SK-N-SH (cell line): Measurements from ENCODE around the gene SDK1. TPM values are rescaled to one million over a fixed set of nuclear protein-coding genes. Genes with fewer than 3 reads are reported as not detected.

Experiments used
- CTCF ChIA-PET: fragments of 300-600, 350-600 bp; formaldehyde crosslinking; extraction: SDS; loops from one replicate; lab custom pipeline; 2021; lab: Yijun Ruan, JAX
- POLR2A ChIA-PET: fragments of 350-600 bp; sonication (Branson Sonifier 250); formaldehyde crosslinking; extraction: SDS; loops from one replicate; lab custom pipeline; 2020; ENCODE audit warnings: antibody characterized with exemption, inconsistent platforms; lab: Yijun Ruan, JAX
- DNase-seq: peaks from one replicate; pipeline ENCODE4 v3.0.0; 2012
- H2AFZ ChIP-seq: fragments of 200-600 bp; sonication (generic); 2 replicates; pipeline ENCODE4 v1.8.1; 2016; ENCODE audit warnings: antibody characterized with exemption, mild to moderate bottlenecking, low read depth
- H3F3A ChIP-seq: fragments of 200-600 bp; sonication (generic); replicated peaks from 2 replicates; pipeline ENCODE3; 2016; ENCODE audit warnings: antibody characterized with exemption, mild to moderate bottlenecking; ENCODE audit not compliant: insufficient read depth
- H3K27ac ChIP-seq, 2 experiments: fragments of 200-500 bp in 1 of 2; fragments of 200-600 bp in 1 of 2; sonication (Bioruptor generic) in 1 of 2; sonication (generic), shearing (Covaris generic) in 1 of 2; 2 replicates each; pipeline versions ENCODE4 v1.5.1 to v1.6.1; 2014 to 2016; ENCODE audit warnings: low read depth in 2 of 2, inconsistent platforms in 1 of 2, low read length in 1 of 2, mild to moderate bottlenecking in 1 of 2, mixed read lengths in 1 of 2
- H3K27me3 ChIP-seq: fragments of 200-600 bp; sonication (generic), shearing (Covaris generic); 2 replicates; pipeline ENCODE4 v1.6.1; 2016; ENCODE audit warnings: mixed run types; ENCODE audit not compliant: insufficient read depth
- H3K36me3 ChIP-seq, 2 experiments: fragments of 200-500 bp in 1 of 2; fragments of 200-600 bp in 1 of 2; sonication (Bioruptor generic) in 1 of 2; sonication (generic) in 1 of 2; replicated peaks in 1 of 2; 2 replicates each; pipeline versions ENCODE3 to v1.5.1; 2014 to 2016; ENCODE audit warnings: low read length in 1 of 2, mild to moderate bottlenecking in 1 of 2; ENCODE audit not compliant: insufficient read depth in 2 of 2, control insufficient read depth in 1 of 2
- H3K4me1 ChIP-seq, 2 experiments: fragments of 200-500 bp in 1 of 2; fragments of 200-600 bp in 1 of 2; sonication (Bioruptor generic) in 1 of 2; sonication (generic), shearing (Covaris generic) in 1 of 2; 2 replicates each; pipeline versions ENCODE4 v1.5.1 to v1.6.1; 2014 to 2016; ENCODE audit warnings: low read depth in 1 of 2, low read length in 1 of 2, mixed run types in 1 of 2; ENCODE audit not compliant: insufficient read depth in 2 of 2, control insufficient read depth in 1 of 2
- H3K4me2 ChIP-seq: fragments of 200-600 bp; sonication (generic), shearing (Covaris generic); 2 replicates; pipeline ENCODE4 v1.6.1; 2017; ENCODE audit warnings: mixed run types
- H3K4me3 ChIP-seq, 2 experiments: fragments of 200-500 bp in 1 of 2; fragments of 200-600 bp in 1 of 2; sonication (Bioruptor generic) in 1 of 2; sonication (generic), shearing (Covaris generic) in 1 of 2; 2 replicates each; pipeline versions ENCODE4 v1.5.1 to v1.8.1; 2014 to 2016; ENCODE audit warnings: low read depth in 2 of 2, inconsistent platforms in 1 of 2, low read length in 1 of 2, mild to moderate bottlenecking in 1 of 2, mixed read lengths in 1 of 2, moderate library complexity in 1 of 2
- H3K79me2 ChIP-seq: fragments of 200-600 bp; sonication (generic); 2 replicates; pipeline ENCODE4 v1.8.1; 2017; ENCODE audit warnings: mild to moderate bottlenecking; ENCODE audit not compliant: insufficient read depth
- H3K9ac ChIP-seq: fragments of 200-600 bp; sonication (generic); 2 replicates; pipeline ENCODE4 v1.6.1; 2017; ENCODE audit warnings: mixed run types
- H3K9me2 ChIP-seq: fragments of 200-600 bp; sonication (generic); 2 replicates; pipeline ENCODE4 v1.6.1; 2017; ENCODE audit warnings: mixed run types
- H3K9me3 ChIP-seq: fragments of 200-600 bp; sonication (generic); 2 replicates; pipeline ENCODE4 v1.6.1; 2017; ENCODE audit warnings: mixed run types, mild to moderate bottlenecking, moderate library complexity
- H4K20me1 ChIP-seq: fragments of 200-600 bp; sonication (generic); 2 replicates; pipeline ENCODE4 v1.6.1; 2017; ENCODE audit warnings: mild to moderate bottlenecking, mixed run types; ENCODE audit not compliant: insufficient read depth
- CTCF ChIP-seq: fragments of 200-600 bp; sonication (generic); IDR thresholded peaks from 2 replicates; pipeline ENCODE4 v1.6.1; 2017; ENCODE audit warnings: antibody characterized with exemption, mild to moderate bottlenecking, moderate library complexity
- ELF1 ChIP-seq: IDR thresholded peaks from 2 replicates; pipeline ENCODE4 v1.4.0; 2012
- EP300 ChIP-seq, 2 experiments: IDR thresholded peaks; 2 replicates each; pipeline versions ENCODE4 v1.4.0 to v1.6.1; 2012; ENCODE audit warnings: borderline replicate concordance in 1 of 2, low read depth in 1 of 2, low read length in 1 of 2
- FOXJ3 ChIP-seq: sonication (generic); formaldehyde crosslinking; IDR thresholded peaks from 2 replicates; pipeline ENCODE4 v1.5.1; 2020; ENCODE audit warnings: mild to moderate bottlenecking, missing genetic modification reagents
- FOXM1 ChIP-seq: IDR thresholded peaks from 2 replicates; pipeline ENCODE4 v1.4.0; 2012; ENCODE audit warnings: low read depth, mild to moderate bottlenecking
- GATA2 ChIP-seq: sonication (generic); formaldehyde crosslinking; IDR thresholded peaks from 2 replicates; pipeline ENCODE4 v1.5.0; 2020; ENCODE audit warnings: mild to moderate bottlenecking, missing genetic modification reagents
- MEF2A ChIP-seq: IDR thresholded peaks from 2 replicates; pipeline ENCODE4 v1.4.0; 2012; ENCODE audit warnings: low read depth, borderline replicate concordance
- NFIC ChIP-seq: IDR thresholded peaks from 2 replicates; pipeline ENCODE4 v1.4.0; 2012; ENCODE audit warnings: borderline replicate concordance
- PBX3 ChIP-seq: IDR thresholded peaks from 2 replicates; pipeline ENCODE4; 2012
- RAD21 ChIP-seq: IDR thresholded peaks from 2 replicates; pipeline ENCODE4 v1.6.1; 2012; ENCODE audit warnings: mild to moderate bottlenecking, low read length
- RFX5 ChIP-seq: IDR thresholded peaks from 2 replicates; pipeline ENCODE4 v1.6.1; 2012; ENCODE audit warnings: mild to moderate bottlenecking, improper control_type of control experiment, low read length
- SIN3A ChIP-seq: IDR thresholded peaks from 2 replicates; pipeline ENCODE4 v1.6.1; 2012; ENCODE audit warnings: low read depth, mild to moderate bottlenecking, low read length, moderate library complexity, borderline replicate concordance
- TAF1 ChIP-seq: IDR thresholded peaks from 2 replicates; pipeline ENCODE4 v1.6.1; 2012; ENCODE audit warnings: low read depth, mild to moderate bottlenecking, low read length, moderate library complexity, borderline replicate concordance
- TCF12 ChIP-seq: IDR thresholded peaks from 2 replicates; pipeline ENCODE4 v1.4.0; 2012
- TEAD4 ChIP-seq: IDR thresholded peaks from 2 replicates; pipeline ENCODE4 v1.4.0; 2012; ENCODE audit warnings: mild to moderate bottlenecking, borderline replicate concordance; ENCODE audit not compliant: insufficient read depth
- USF2 ChIP-seq: fragments of 150-350 bp; IDR thresholded peaks from 2 replicates; pipeline ENCODE4 v1.6.1; 2017; ENCODE audit warnings: antibody characterized with exemption, low read length, low read depth, borderline replicate concordance
- YY1 ChIP-seq: IDR thresholded peaks from 2 replicates; pipeline ENCODE4 v1.4.0; 2012; ENCODE audit warnings: low read depth, mild to moderate bottlenecking
- WGBS: methylation state at CpG from one replicate; pipeline ENCODE4 v1.1.6; 2017; ENCODE audit warnings: low lambda C conversion rate; 5-methylcytosine and 5-hydroxymethylcytosine counted together
- polyA plus RNA-seq, 3 experiments: library from polyadenylated mRNA; depleted of rRNA; stranded (reverse); fragments of >200 nt; gene quantifications; 2 replicates each; pipeline ENCODE4 v1.2.3, GENCODE V29; 2012
- TF ChIP-seq, protein P1 (sequence below): IDR thresholded peaks from 2 replicates; pipeline ENCODE4 v1.4.0; 2012; ENCODE audit warnings: low read depth, borderline replicate concordance

SDK1 gene
- polyA plus RNA-seq, 1 of the 3 experiments (the other 2 are of a cell fraction): 1.2 TPM

DNA sequence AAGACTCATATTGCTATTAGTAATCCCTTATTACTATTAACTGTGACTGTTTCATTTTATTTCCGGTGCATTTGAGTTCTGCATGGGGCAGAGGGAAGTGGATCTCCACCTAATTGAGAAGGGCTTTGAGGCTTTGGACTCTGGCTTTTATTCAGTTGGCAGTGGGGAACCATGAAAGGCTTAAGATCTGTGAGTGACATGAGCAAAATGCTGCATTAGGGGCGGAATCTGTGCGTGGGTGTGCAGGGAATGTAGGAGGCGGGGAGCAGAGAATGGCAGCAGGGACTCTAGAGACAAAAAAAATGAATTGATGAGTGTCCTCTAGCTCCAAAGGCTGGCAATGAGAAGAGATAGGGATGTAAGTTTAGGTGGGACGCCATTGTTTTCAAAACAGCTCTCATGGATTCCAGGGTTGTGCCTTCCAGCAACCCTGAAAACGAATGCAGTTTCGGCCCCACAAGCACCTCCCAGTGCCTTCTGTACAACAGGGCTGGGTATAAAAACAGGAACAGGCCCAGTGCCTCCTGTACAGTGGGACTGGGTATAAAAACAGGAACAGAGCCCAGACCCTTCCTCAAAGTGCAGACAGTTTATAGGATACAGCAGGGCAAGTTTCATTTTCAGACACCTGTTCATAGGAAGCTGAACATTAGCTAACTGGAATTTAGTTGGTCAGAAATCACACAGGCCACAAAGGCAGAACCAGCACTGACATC is 717.7 kb downstream of the SDK1 start:
- Histone ChIP-seq H3K79me2 (no peaks in the 10 kb centered on the region), H3K4me3 (no peak overlapping the region; a peak in 1 of 4 replicates), H3K27ac (no peak overlapping the region), H3K27me3 (no peaks in the 10 kb centered on the region), H3K4me2 (no peak overlapping the region), H3K36me3 (no peaks in the 10 kb centered on the region), H3K9ac (no peak overlapping the region), H3K4me1 (peaks cover 0 to 7% of the 10 kb centered on the region in 2 experiments; a peak in 1 of 4 replicates), H2AFZ (no peak overlapping the region), H3F3A (no peaks in the 10 kb centered on the region), H3K9me3 (no peaks in the 10 kb centered on the region), H4K20me1 (no peaks in the 10 kb centered on the region), H3K9me2 (no peaks in the 10 kb centered on the region)
- 43% methylated on average over 7 of the region's 7 CpGs for WGBS
- ChIA-PET CTCF (no interaction called here), POLR2A (no interaction called here)
- DNase-seq: no peak
- TF ChIP-seq PBX3 (no peak), NFIC (no peak), TAF1 (no peak), GATA2 (CRISPR knock-in tag) (no peak)
- TF ChIP-seq, protein P1, sequence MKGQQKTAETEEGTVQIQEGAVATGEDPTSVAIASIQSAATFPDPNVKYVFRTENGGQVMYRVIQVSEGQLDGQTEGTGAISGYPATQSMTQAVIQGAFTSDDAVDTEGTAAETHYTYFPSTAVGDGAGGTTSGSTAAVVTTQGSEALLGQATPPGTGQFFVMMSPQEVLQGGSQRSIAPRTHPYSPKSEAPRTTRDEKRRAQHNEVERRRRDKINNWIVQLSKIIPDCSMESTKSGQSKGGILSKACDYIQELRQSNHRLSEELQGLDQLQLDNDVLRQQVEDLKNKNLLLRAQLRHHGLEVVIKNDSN: no peak

- H2AFZ ChIP-seq: no peak overlapping the region
- no peak overlapping the region for H3K4me3 ChIP-seq
- no peaks in the 10 kb centered on the region for H3K9me3 ChIP-seq
- 61% methylated on average over 9 of the region's 11 CpGs for WGBS
- H3K36me3 ChIP-seq: no peaks in the 10 kb centered on the region
- no peak for DNase-seq
- POLR2A ChIA-PET: no interaction called here
- no peaks in the 10 kb centered on the region for H3K27me3 ChIP-seq
- no peaks in the 10 kb centered on the region for H3K79me2 ChIP-seq
- no peak overlapping the region for H3K4me2 ChIP-seq
- H3K27ac ChIP-seq: no peak overlapping the region
- no peak overlapping the region for H3K9ac ChIP-seq
- CTCF ChIA-PET: no interaction called here
- TF ChIP-seq MEF2A: no peak
- no peak for TF ChIP-seq TCF12
- TF ChIP-seq USF2: no peak
- TF ChIP-seq SIN3A: no peak
- TF ChIP-seq CTCF: no peak
- no peak for TF ChIP-seq GATA2 (CRISPR knock-in tag)
- TF ChIP-seq RAD21: no peak
- TF ChIP-seq FOXJ3 (CRISPR knock-in tag): no peak
- TF ChIP-seq ELF1: no peak
- TF ChIP-seq EP300 (IDR thresholded peaks at IDR 0.05; ENCODE audit: borderline replicate concordance in 1 of 2, low read depth in 1 of 2, low read length in 1 of 2): no peak
- TF ChIP-seq YY1: no peak
- no peak for TF ChIP-seq RFX5
- no peak for TF ChIP-seq PBX3
- no peak for TF ChIP-seq TEAD4
- TF ChIP-seq FOXM1: no peak
- H3K4me1 ChIP-seq: no peaks in the 10 kb centered on the region; a peak in 1 of 4 replicates
- H3K9me2 ChIP-seq: no peaks in the 10 kb centered on the region
- no peaks in the 10 kb centered on the region for H4K20me1 ChIP-seq
- no peaks in the 10 kb centered on the region for H3F3A ChIP-seq
Observed at GRCh38 chr7:4020086-4020485, 719.0 kb downstream of the SDK1 start.
